GM19455 (cell line): ENCODE measurements around the gene ST6GAL1.
"Not testable (repeated sequence)": the region's sequence is repeated elsewhere in the genome, so short reads cannot be mapped to it uniquely, and the experiment has no call there.

Experiments used
- ATAC-seq: cut with Tn5 transposase; IDR thresholded peaks from one replicate; pipeline ENCODE4 v1.9.1; 2021; ENCODE audit not compliant: unreplicated experiment

The ST6GAL1 gene

GRCh38 chr3:186991470-186991869, 61.1 kb downstream of the ST6GAL1 start:
- ATAC-seq: no peak

- not testable (repeated sequence) for ATAC-seq
Observed at GRCh38 chr3:186992096-186992495, 61.8 kb downstream of the ST6GAL1 start.

GRCh38 chr3:186993210-186993782, 63.0 kb downstream of the ST6GAL1 start:
- ATAC-seq: no peak

- ATAC-seq: no peak
Observed at GRCh38 chr3:186994000-186994955, 64.0 kb downstream of the ST6GAL1 start.

GRCh38 chr3:186996356-186996755, 66.0 kb downstream of the ST6GAL1 start:
- ATAC-seq: no peak

- no peak for ATAC-seq
Observed at GRCh38 chr3:186997061-186997460, 66.7 kb downstream of the ST6GAL1 start.

- ATAC-seq: no peak
Observed at GRCh38 chr3:186997473-186997939, 67.2 kb downstream of the ST6GAL1 start.

- no peak for ATAC-seq
Observed at GRCh38 chr3:186998937-186999368, 68.6 kb downstream of the ST6GAL1 start.

GRCh38 chr3:187000711-187001151, 70.4 kb downstream of the ST6GAL1 start:
- peak; percentile 73 for ATAC-seq

GRCh38 chr3:187002915-187003314, 72.6 kb downstream of the ST6GAL1 start:
- no peak for ATAC-seq

GRCh38 chr3:187005827-187006481, 75.6 kb downstream of the ST6GAL1 start:
- ATAC-seq: no peak

GRCh38 chr3:187006864-187007630, 76.7 kb downstream of the ST6GAL1 start:
- no peak for ATAC-seq

- ATAC-seq: not testable (repeated sequence)
Observed at GRCh38 chr3:187010382-187010781, 80.1 kb downstream of the ST6GAL1 start.

GRCh38 chr3:187011915-187012314, 81.6 kb downstream of the ST6GAL1 start:
- peak; percentile 54 for ATAC-seq

GRCh38 chr3:187012609-187013051, 82.3 kb downstream of the ST6GAL1 start:
- ATAC-seq: no peak

- ATAC-seq: no peak
Observed at GRCh38 chr3:187013159-187013716, 82.9 kb downstream of the ST6GAL1 start.

- ATAC-seq: no peak
Observed at GRCh38 chr3:187014417-187014864, 84.1 kb downstream of the ST6GAL1 start.

GRCh38 chr3:187015903-187016638, 85.7 kb downstream of the ST6GAL1 start:
- ATAC-seq: peak; percentile 43

GRCh38 chr3:187016639-187017345, 86.5 kb downstream of the ST6GAL1 start:
- ATAC-seq: no peak
